ENCODE results near the gene GAK.
"Not testable (repeated sequence)": the region's sequence is repeated elsewhere in the genome, so short reads cannot be mapped to it uniquely, and the experiment has no call there.

Gene GAK

DNA sequence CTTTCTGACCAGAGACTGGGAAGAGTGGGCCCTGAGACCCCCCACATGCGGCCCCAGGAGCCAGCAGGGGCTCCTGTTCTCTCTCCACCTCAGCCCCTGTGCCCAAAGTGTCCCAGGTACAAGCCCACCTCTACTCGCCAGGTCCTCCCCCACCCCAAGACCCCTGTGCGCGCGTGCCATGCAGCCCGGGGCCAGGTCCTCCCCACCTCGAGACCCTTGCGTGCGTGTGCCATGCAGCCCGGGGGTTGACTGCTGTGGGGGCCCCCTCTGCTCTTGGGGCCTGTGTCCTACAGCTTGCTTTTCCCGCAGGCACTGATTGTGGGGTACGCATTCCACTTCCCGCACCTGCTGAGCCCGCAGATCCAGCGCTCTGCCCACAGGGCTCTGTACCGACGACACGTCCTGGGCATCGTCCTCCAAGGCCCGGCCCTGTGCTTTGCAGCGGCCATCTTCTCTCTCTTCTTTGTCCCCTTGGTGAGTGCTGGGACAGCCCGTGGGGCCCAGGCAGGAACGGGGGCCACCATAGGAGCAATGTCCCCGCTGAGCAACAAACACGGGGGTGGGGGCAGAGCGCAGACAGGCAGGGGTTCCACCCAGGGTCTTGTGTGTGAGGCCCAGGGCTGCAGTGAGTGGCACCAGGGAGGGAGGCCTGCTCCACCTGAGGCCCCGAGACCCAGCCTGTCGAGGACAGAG is 20.9 kb upstream of the GAK start:
- DNase-seq (ENCODE audit: low spot score), result no peak

DNA sequence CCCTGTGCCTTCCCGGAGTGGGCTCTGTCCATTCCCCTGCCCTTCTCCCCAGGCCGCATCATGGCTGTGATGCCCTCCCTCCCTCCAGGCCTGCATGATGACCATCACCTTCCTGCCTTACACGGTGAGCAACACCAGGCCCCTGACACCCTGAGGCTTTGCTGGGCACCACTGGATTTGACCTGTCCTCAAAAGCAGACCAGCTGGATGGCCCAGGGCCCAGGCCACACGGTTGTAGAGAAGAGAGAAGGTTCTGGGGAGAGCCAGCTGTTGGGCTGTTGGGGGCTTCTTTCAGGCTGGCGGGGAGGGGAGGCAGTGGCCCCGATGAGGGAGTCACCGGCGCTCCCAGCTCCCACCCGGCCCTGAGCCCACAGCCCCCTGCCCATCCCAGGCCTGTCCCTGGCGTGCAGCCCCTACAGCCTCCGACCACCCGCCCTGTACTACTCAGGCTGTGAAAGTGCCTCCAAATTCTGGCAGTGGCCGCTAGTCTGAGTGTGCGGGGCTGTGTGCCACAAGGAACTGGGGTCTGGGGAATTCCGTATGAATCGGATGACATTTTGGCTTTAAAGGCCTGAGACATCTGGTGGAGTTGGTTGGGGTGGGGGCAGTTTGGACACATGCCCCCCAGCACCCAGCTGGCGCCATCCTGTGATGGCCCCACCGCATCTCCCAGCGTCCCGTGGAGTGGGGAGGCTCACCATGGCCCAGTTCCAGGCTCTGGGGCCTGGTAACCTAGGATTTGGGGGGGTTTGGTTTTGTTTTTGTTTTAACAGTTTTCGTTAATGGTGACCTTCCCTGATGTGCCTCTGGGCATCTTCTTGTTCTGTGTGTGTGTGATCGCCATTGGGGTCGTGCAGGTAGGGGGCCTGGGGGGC is 19.7 kb upstream of the GAK start:
- DNase-seq (ENCODE audit: low spot score), result no peak

DNA sequence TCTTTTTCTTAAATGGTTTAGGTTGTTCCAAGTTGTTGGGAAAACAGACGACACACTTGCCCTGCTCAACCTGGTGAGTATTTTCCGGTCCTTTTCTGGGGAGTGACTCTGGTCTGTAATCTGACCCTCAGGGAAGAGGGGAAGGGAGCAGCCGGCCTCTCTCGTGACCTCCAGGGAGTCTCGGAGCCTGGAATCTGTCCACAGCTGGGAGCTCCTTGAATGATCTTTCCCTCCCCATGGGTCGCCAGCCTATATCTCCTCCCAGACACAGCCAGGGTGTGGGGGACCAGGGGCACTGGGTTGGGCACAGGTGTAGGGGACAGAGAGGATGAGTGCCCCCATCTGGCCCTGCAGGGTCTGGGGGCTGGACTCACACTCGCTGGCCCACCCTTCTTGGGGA is 19.1 kb upstream of the GAK start:
- no peak for DNase-seq (ENCODE audit: low spot score)

DNA sequence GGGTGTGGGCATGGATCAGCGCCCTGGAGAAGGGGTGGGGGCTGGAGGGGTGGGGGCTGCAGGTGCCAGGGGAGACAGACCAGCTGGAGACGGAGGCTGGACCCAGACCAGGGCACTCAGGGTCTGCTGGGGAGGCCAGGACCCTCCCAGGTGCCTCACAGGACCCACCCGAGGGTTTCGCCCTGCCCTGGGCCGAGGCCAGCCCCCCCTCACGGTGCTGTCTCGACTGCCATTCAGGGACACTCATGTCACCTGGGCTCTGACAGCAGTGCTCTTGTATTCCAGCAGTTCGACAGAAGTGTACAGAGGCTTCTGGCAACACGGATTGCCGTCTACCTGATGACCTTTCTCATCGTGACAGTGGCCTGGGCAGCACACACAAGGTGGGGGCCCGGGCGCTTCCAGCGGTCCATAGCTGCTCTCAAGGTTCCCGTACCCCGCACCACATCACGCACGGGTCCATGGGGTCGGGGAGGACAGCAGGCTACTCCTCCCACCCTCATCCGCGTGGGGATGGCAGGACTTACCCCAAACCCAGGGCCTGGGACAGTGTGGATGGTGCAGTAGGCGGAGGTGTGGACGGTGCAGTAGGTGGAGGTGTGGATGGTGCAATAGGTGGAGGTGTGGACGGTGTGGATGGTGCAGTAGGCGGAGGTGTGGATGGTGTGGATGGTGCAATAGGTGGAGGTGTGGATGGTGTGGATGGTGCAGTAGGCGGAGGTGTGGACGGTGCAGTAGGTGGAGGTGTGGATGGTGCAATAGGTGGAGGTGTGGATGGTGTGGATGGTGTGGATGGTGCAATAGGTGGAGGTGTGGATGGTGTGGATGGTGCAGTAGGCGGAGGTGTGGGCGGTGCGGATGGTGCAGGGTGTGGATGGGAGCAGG is 18.3 kb upstream of the GAK start:
- DNase-seq (ENCODE audit: low spot score), result no peak

DNA sequence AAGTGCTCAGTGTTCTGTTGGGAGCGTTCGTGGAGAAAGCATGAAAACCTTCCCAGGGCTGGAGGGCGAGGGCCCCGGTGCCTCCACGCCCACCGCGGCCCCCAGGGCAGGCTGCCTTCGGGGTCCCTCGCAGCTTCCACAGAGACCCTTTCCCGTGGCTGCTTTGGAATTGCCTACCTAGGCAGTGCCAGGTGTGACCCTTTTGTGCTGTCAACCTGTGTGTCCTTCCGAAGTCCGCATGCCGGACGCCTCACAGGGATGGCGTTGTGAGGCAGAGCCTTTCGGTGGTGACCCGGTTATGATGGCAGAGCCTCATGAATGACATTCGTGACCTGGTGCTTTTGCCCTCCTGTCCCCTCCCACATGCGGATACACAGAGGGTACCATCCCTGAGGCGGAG is 17.5 kb upstream of the GAK start:
- no peak for DNase-seq (ENCODE audit: low spot score)

DNA sequence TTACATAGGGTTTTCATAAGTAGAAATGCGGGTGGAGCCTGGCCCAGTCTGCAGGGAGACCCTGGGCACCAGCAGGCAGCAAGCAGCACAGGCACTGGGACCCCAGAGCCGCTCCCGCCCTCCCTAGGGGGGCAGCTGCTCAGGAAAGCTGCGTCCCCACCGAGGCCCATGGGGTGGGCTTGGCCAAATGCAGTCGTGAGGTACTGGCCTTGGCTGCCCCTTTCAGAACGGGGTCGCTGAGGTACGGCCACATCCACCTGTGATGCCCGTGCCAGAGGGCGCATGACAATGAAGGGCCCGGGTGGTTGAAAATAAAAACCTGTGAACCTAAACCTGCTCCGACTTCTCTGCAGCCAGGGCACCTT is 16.8 kb upstream of the GAK start:
- no peak for DNase-seq (ENCODE audit: low spot score)

DNA sequence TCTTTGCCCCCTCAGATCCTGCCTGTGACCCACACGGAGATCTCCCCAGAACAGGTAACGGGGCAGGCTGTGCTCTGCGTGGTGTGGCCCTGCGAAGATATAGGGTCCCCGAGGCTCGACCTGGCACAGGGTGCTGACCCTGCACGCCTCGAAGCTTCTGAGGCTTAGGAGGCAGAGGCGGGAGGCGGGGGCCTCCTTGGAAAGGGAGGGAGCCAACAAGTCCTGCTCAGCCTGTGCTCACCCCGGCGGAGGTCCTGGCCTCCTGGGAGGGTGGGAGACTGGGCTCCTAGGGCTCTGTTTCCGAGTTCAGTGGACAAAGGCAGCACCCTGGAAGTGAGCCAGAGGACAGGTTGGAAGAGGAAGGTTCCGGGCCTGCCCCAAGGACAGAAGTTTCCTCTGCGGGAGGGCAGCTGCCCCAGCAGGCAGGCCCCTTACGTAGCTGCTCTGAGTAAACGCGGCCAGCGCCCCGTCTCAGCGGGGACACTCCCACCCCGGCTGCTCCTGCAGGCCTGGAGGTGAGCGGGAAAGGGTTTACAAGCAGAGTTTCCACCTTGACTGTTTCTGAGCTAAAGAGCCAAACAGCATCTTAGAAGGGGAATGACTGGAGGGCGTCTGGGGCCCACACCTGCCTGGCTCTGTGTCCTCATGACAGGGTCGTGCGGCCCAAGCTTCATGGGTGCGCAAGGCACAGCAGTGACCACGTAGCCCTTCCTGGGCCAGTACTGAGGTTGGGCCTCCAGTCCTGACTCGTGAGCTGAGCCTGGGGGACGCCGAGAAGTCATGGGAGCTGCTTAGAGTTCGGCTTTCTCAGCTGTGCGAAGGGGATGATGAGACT is 16.2 kb upstream of the GAK start:
- no peak for DNase-seq (ENCODE audit: low spot score)

DNA sequence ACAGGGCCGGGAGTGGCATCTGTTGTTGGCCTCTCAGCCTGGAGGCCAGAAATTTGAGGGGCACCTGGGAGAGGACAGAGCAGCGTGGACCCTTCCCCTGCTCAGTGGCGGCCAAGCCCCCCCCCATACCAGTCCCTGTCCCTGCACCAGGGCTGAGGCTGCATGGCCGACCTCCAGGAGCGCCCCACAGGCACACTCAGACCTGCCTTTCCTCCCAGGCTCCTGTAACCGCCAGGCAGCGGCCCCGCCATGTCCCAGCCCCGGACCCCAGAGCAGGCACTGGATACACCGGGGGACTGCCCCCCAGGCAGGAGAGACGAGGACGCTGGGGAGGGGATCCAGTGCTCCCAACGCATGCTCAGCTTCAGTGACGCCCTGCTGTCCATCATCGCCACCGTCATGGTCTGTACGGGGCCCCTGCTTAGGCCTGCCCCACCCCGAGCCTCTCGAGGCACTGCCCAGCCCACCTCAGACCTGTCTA is 15.4 kb upstream of the GAK start:
- DNase-seq (ENCODE audit: low spot score), result no peak

DNA sequence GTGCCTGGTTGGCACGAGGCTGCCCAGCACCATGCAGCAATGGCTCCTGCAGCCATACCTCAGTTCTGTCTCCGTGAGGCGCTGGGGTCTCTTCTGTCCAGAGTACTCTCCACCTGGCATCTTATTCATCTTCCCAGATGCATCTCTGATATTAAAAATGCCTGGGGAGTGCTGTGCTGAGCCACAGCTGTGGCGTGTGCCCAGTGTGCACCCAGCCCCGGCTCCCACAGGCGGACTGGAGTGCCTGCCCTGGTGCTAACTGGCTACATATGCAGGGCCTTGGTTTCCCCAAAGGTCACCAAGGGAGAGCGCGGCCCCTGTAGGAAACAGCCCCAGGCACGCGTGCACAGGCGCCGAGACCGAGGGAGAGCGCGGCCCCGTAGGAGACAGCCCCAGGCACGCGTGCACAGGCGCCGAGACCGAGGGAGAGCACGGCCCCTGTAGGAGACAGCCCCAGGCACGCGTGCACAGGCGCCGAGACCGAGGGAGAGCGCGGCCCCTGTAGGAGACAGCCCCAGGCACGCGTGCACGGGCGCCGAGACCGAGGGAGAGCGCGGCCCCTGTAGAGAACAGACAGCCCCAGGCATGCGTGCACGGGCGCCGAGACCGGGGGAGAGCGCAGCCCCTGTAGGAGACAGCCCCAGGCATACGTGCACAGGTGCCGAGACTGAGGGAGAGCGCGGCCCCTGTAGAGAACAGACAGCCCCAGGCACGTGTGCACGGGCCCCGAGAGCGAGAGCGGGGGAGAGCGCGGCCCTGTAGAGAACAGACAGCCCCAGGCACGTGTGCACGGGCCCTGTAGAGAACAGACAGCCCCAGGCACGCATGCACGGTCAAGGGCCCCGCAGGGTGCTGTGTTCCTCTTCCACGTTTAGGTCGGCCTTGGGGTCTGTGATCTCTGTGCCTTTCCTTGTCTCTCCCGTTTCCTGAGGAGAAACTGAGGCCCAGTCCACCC is 14.7 kb upstream of the GAK start:
- DNase-seq (ENCODE audit: low spot score), result no peak

DNA sequence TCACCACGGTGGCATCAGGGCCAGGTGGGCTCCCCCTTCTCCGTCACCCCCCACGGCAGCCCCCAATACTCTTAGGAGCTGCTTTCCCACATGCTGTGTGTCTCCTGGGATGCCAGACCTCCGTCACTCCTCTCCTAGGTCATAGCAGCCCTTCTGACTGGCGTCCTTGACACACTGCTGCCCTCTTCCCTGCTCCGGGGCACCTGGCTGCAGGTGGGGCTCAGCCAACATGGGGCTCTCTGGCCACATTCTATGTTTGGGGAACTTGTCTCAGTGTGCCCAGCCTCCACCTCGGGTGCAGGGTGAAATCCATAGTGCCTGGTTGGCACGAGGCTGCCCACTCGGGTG is 14.0 kb upstream of the GAK start:
- DNase-seq (ENCODE audit: low spot score), result no peak

DNA sequence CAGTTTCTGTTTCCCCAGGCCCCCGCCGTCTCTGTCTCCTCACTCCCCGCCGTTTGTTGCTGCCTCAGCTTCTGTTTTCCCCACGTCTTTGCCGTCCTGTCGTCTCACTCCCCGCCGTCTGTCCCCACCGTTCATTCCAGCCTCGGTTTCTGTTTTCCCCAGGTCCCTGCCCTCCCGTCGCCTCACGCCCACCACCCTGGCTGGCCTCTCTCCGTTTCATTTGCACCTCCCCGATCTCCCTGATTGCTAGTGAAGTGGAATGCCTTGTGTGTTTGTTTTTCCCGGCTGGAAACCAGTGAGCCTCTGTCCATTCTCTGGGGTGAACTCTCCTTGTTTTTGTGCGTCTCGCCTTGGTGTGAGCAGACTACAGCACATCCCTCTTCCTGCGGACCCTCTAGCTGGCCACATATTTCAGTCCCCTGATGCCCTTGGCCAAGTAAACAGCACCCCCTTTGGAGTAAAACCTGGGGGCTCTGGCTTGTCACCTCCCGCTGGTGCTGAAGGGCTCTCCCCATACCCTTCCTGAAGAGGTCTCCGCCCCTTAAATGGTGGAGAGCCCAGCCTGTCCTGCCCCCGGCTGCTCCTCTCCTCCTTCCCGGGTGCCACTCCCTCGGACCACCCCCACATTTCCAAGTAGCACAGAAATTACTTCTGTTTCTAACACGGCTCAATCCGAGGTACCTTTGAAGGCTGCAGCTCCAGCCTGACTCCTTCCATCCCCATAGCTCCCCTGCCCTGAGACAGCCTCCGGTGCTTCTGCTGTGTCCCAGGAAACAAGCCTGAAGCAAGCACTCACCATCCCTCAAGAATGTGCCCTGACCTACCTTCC is 13.4 kb upstream of the GAK start:
- no peak for DNase-seq (ENCODE audit: low spot score)

DNA sequence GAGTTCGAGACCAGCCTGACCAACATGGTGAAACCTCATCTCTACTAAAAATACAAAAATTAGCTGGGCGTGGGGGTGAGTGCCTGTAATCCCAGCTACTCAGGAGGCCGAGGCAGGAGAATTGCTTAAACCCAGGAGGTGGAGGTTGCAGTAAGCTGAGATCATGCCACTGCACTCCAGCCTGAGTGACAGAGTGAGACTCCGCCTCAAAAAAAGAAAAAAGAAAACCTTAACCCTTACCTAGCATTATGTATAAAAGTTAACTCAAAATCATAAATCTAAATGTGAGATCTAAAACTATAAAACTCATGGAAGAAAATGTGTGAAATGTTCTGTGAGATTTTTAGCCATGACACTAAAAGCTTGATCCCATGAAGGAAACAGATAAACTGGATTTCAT is 7.4 kb upstream of the GAK start:
- not testable (repeated sequence) for DNase-seq (ENCODE audit: low spot score)

DNA sequence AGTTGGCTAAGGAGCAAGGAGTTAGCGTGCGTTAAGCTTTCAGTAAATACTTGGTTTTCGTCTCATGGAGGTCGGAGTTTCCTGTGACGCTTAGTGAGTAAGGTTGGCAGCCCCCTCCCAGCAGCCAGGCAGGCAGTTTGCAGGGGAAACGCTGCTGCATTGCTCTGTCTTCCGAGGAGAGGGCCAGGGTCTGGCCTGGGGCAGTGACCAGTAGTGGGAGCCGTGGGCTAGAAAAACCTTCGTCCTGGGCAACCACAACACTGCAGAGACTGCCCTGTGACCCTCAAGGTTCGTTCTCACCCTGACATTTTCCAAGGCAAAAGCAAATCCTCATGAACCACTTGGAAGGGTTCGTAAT is 576 bp upstream of the GAK start:
- DNase-seq (ENCODE audit: low spot score), result no peak

DNA sequence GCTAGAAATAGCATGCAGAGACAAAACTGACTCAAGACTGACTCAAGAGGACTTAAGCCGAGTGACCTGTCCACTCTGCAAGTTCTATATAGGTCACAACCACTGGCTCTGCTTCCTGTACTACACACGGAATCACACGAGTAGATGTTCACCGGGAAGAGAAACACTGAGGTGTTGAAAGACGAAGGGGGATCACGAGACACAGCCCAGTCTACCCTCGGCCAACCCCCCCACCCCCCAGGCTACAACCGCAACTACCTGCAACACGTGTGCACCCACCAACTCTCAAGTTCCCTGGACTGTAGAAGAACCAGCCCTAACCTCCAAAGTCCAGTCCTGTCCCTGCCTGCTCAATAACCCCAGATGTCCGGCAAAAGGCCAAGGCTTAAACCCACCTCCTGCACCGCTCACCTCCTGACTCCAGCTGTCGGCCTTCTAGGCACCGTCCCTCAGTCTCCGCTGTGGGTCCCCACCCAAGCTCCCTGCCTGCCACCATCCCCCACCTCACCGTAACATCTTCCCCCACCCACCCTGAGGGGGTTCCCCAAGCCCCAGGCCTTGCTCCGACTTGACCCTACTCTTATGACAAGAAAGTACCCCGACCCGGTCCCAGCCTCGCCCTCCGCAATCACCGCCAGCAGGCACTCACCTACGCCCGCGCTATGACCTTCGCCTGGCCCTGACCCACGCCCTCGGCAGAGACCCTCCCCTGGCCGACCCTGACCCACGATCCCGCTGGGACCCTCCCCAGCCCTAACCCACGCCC is 739 bp downstream of the GAK start:
- DNase-seq (ENCODE audit: low spot score), result no peak

DNA sequence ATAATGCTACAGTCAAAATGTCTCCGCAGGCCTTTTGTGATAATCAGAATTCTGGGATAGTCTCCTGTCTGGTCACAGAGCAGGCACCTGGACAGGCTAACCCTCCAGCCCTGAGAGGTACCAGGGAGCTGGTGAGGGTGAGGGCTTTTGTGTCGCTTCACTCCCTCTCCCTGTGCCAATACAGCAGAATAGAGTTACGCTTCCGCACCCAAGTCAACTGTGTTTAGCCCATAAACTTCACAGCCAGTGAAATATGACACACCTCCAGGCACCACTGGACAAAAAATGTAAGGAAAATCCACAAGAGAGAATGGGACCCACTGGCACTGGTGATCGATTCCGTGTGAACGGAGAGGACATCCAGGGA is 1.3 kb downstream of the GAK start:
- DNase-seq (ENCODE audit: low spot score), result no peak

DNA sequence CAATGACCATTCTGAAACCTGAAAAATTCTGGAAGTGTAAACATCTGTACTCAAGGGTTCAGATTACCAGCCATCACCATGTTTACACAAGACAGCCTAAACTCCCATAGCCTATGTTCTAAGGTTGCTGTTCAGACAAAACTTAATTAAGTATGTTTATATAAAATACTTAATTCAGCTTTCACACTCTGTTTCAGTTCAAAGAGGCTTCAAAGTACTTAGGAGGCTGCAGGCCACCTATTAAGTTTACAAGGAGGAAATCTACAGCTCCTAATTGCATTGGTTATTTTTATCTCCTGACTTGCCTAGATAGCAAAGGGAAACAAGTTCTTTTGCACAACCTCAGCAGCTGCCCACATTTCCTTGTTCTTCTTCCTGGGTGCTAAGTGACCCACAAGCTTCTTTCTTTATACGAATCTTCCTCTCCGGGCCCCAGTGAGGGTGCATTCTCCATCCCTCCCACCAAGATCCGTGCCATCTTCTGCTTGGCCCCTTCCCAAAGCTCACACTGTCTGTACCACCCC is 2.0 kb downstream of the GAK start:
- no peak for DNase-seq (ENCODE audit: low spot score)

DNA sequence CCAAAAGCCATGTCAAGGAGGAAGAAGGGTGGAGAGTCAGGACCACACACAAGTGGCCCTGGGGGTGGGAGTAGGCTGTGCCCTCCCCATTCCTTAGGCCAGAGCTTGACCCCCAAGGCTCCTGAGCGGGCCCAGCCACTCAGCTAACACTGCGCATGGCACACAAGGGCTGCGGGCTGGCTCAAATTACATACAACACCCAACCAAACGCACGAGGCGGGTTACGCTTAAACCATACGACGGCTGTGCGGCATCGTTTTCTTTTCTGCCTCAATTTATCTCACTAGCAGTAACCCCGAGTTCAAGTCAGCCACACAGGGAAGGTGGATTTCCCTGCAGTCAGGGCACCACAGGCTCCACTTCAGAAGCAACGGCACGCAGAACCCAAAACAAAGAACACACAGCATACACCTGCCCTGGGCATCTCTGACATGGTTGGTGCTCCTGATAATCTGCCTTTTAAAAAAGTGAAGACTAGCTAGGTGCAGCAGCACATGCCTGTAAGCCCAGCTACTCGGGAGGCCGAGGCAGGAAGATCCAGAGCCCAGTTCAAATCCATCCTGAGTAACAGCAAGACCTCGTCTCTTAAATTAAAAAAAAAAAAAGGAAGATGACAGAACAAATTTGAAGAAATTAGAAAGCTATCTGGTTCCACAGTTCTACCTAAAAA is 2.9 kb downstream of the GAK start:
- no peak for DNase-seq (ENCODE audit: low spot score)

DNA sequence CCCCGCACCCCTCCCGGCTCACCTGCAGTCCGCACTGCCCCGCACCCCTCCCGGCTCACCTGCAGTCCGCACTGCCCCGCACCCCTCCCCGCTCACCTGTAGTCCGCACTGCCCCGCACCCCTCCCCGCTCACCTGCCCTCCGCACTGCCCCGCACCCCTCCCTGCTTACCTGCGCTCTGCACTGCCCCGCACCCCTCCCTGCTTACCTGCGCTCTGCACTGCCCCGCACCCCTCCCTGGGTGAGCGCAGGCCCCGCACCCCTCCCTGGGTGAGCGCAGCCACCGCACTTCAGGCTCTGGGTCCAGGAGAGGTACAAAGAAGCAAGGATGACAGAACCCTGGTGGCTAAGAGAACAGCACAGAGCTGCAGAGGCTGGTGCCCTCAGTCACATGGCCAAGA is 4.5 kb downstream of the GAK start:
- not testable (repeated sequence) for DNase-seq (ENCODE audit: low spot score)

All from CD4-positive, alpha-beta T cell treated with Interleukin-6 at 100 ng/mL for 8 hours (primary cell).